Heart right ventricle (tissue), 16 donors: ENCODE results near the gene CRABP1. TPM values are rescaled to one million over a fixed set of nuclear protein-coding genes. Genes with fewer than 3 reads are reported as not detected.

Source experiments
- ATAC-seq, 8 donors: fragments of 200-7000 bp; cut with Tn5 transposase; one replicate each; pipeline ENCODE4 v1.9.1; 2020; ENCODE audit warnings: mild to moderate bottlenecking in 8 of 8, moderate library complexity in 8 of 8, moderate number of reproducible peaks in 1 of 8
- DNase-seq, 2 donors: peaks; one replicate each; pipeline ENCODE4 v3.0.0-alpha.2; 2020
- H3K27ac ChIP-seq, 10 donors: fragments of 200-600 bp; sonication (generic) in 2 of 10; one replicate each; pipeline versions ENCODE4 v1.5.0 to v1.8.0; 2020 to 2022; ENCODE audit warnings: mild to moderate bottlenecking in 3 of 10
- H3K27me3 ChIP-seq, 7 donors: fragments of 200-600 bp; one replicate each; pipeline ENCODE4 v1.8.0; 2021 to 2022; ENCODE audit warnings: mild to moderate bottlenecking in 2 of 7
- H3K36me3 ChIP-seq, 9 donors: fragments of 200-600 bp; sonication (generic) in 1 of 9; one replicate each; pipeline versions ENCODE4 v1.5.0 to v1.8.0; 2020 to 2022; ENCODE audit warnings: mild to moderate bottlenecking in 2 of 9
- H3K4me1 ChIP-seq, 9 donors: fragments of 200-600 bp; sonication (generic) in 1 of 9; one replicate each; pipeline versions ENCODE4 v1.5.0 to v1.8.0; 2020 to 2022; ENCODE audit warnings: mild to moderate bottlenecking in 4 of 9
- H3K4me3 ChIP-seq, 10 donors: fragments of 200-600 bp; sonication (generic) in 2 of 10; one replicate each; pipeline versions ENCODE4 v1.5.0 to v1.8.0; 2020 to 2022; ENCODE audit warnings: mild to moderate bottlenecking in 7 of 10, moderate library complexity in 2 of 10
- H3K9me3 ChIP-seq, 11 donors: fragments of 200-600 bp in 10 of 11; sonication (generic) in 2 of 11; one replicate each; pipeline versions ENCODE4 v1.5.0 to v1.8.0; 2013 to 2022; ENCODE audit warnings: mild to moderate bottlenecking in 2 of 11, control low read depth in 1 of 11, moderate library complexity in 1 of 11
- CTCF ChIP-seq, 9 donors: fragments of 200-600 bp; sonication (generic) in 2 of 9; IDR thresholded peaks; one replicate each; pipeline versions ENCODE4 v1.5.0 to v1.8.0; 2021 to 2022; ENCODE audit warnings: antibody characterized with exemption in 9 of 9, mild to moderate bottlenecking in 5 of 9, moderate library complexity in 1 of 9
- WGBS, 2 donors: extraction: QIAGEN DNeasy Blood & Tissue Kit; methylation state at CpG; one replicate each; pipeline ENCODE4 v1.1.7; 2013; ENCODE audit warnings: inconsistent platforms in 1 of 2; 5-methylcytosine and 5-hydroxymethylcytosine counted together
- intact Hi-C, 10 donors: fragments of 100-400 bp; cut with DNase I; formaldehyde crosslinking; loops; one replicate each; pipeline versions ENCODE4 v1.11.1 to v1.14.2; 2022
- polyA plus RNA-seq, 2 donors: library from polyadenylated mRNA; stranded (reverse); fragments of 200-250 nt; gene quantifications; one replicate each; pipeline ENCODE4 v1.2.3, GENCODE V29; 2013
- total RNA-seq, 10 donors: library from RNA; stranded (reverse); fragmentation: NEBNext Ultra II Directional in 3 of 10; extraction: Animal tissue kit (Norgen Biotek cat#: 25700) in 3 of 10; gene quantifications; one replicate each; pipeline versions ENCODE4 v1.2.1 to v1.2.4, GENCODE V29; 2021 to 2023
- donor health status: Arrhythmogenic right ventricular cardiomyopathy.
- donor health status: ischemic (EF 13 %, LVEDD 7.1; RV severe dilation, severe dysfunction).
- donor health status: healthy with polysubstance abuse.
- donor health status: DM: no; HTN: yes; CAD: no.
- donor health status: DM: no; HTN: no; CAD: no.
- donor health status: ischemic (EF 25% LVEDD 6.9; RV normal size, moderate dysfunction).
- donor health status: ischemic (EF 25% LVEDD 5.7; RV mildly dilated, moderate dysfunction).
- donor health status: healthy.
- donor health status: DM: yes; HTN: yes; CAD: no.
- donor health status: Ischemic cardiomyopathy.
- donor health status: ischemic (EF 35%, LVEDD 5.7; RV mildly dilated, moderate dysfunction).
- donor health status: nonischemic (EF 11% LVEDD 7.7; RV severe dilation, severe dysfunction).
- donor health status: DM: yes; HTN: yes; CAD: no.
- donor health status: PGD.
- donor health status: ischemic (EF 29% LVEDD 5.4; RV normal size, mild dysfunction).
- donor health status: nonischemic (EF 23%, LVEDD 6.1; RV moderate dilation, normal function).

CRABP1 gene
- total and polyA plus RNA-seq, 12 donors = not detected

- WGBS, 2 donors = 52 to 58% methylated on average over 5 of the region's 5 CpGs
- Histone ChIP-seq H3K27ac (no peak overlapping the region), H3K9me3 (no peaks in the 10 kb centered on the region), H3K27me3 (peaks cover 18 to 74% (median 61%) of the 10 kb centered on the region in 7 donors), H3K4me1 (peaks cover 0 to 18% (median 11%) of the 10 kb centered on the region in 9 donors), H3K36me3 (no peaks in the 10 kb centered on the region), H3K4me3 (no peak overlapping the region)
- intact Hi-C loops = loop anchor here in 1 of 10 donors (10.0 kb wide), 1 partner anchor 53 kb away; no protein-coding TSS in a partner anchor
- DNase-seq (no peak), ATAC-seq (no peak)
- TF ChIP-seq CTCF (IDR thresholded peaks at IDR 0.05) = no peak
These were observed 1.9 kb downstream of the CRABP1 start for GRCh38 chr15:78342021-78342420.

GRCh38 chr15:78343276-78344060 is 3.3 kb downstream of the CRABP1 start:
- DNase-seq (no peak), ATAC-seq (no peak)
- WGBS, 2 donors = 54 to 57% methylated on average over 12 of the region's 12 CpGs
- peaks cover 0 to 26% (median 11%) of the 10 kb centered on the region in 9 donors for H3K4me1 ChIP-seq
- no peaks in the 10 kb centered on the region for H3K36me3 ChIP-seq
- H3K27ac ChIP-seq = no peak overlapping the region
- no peaks in the 10 kb centered on the region for H3K9me3 ChIP-seq
- no peak overlapping the region for H3K4me3 ChIP-seq
- intact Hi-C loops = loop anchor here in 1 of 10 donors (10.0 kb wide), 1 partner anchor 51 kb away; no protein-coding TSS in a partner anchor
- no peak for TF ChIP-seq CTCF (IDR thresholded peaks at IDR 0.05)
- H3K27me3 ChIP-seq = peaks cover 18 to 60% (median 47%) of the 10 kb centered on the region in 7 donors

GRCh38 chr15:78345396-78346125 is 5.4 kb downstream of the CRABP1 start:
- Histone ChIP-seq H3K27ac (no peak overlapping the region), H3K27me3 (peaks cover 10 to 39% (median 26%) of the 10 kb centered on the region in 7 donors), H3K36me3 (no peaks in the 10 kb centered on the region), H3K9me3 (no peaks in the 10 kb centered on the region), H3K4me3 (no peak overlapping the region), H3K4me1 (peaks cover 0 to 19% (median 6%) of the 10 kb centered on the region in 9 donors)
- DNase-seq = no peak
- TF ChIP-seq CTCF (IDR thresholded peaks at IDR 0.05) = no peak
- no peak for ATAC-seq
- intact Hi-C loops = loop anchor here in 1 of 10 donors (10.0 kb wide), 1 partner anchor 49 kb away; no protein-coding TSS in a partner anchor
- 91 to 94% methylated on average over 9 of the region's 9 CpGs for WGBS, 2 donors
